Endothelial cell of umbilical vein (primary cell): ENCODE data around the gene ONECUT2. TPM values are rescaled to one million over a fixed set of nuclear protein-coding genes. Genes with fewer than 3 reads are reported as not detected.

Source experiments
- BruUV-seq: library from RNA; stranded (reverse); fragments of 400-500 nt; replicated peaks from 2 replicates; lab custom pipeline; 2021; lab: Mats Ljungman, UMichigan
- CTCF ChIA-PET: fragments of 300-600, 350-600 bp; sonication (Branson Sonifier 250); formaldehyde crosslinking; loops from one replicate; lab custom pipeline; 2021; ENCODE audit warnings: antibody characterized with exemption, inconsistent platforms; lab: Charles Lee
- POLR2A ChIA-PET: fragments of 300-600, 350-600 bp; sonication (Branson Sonifier 250); formaldehyde crosslinking; loops from one replicate; lab custom pipeline; 2021; ENCODE audit warnings: antibody characterized with exemption, inconsistent platforms; lab: Charles Lee
- DNase-seq: peaks from one replicate; pipeline ENCODE4 v3.0.0-alpha.2; 2011; ENCODE audit warnings: low read depth, low spot score
- FAIRE-seq: peaks from 2 replicates; lab custom pipeline; 2011; peaks lifted over from hg19 to GRCh38; lab: Jason Lieb, UNC
- H2AFZ ChIP-seq: 2 replicates; pipeline ENCODE4 v1.6.0; 2012; ENCODE audit warnings: low read depth, low read length, control low read depth, inconsistent platforms
- H3K27ac ChIP-seq: 2 replicates; pipeline ENCODE4 v1.5.1; 2011; ENCODE audit warnings: low read depth, mild to moderate bottlenecking, control low read depth, low read length, moderate library complexity; ENCODE audit not compliant: insufficient read depth
- H3K27me3 ChIP-seq, 2 experiments: 2 replicates each; pipeline versions ENCODE4 v1.6.0 to v1.6.1; 2011; ENCODE audit warnings: low read length in 2 of 2, mixed read lengths in 1 of 2; ENCODE audit not compliant: control insufficient read depth in 2 of 2, insufficient read depth in 2 of 2
- H3K36me3 ChIP-seq, 2 experiments: 2 replicates in 1 of 2; 3 replicates in 1 of 2; pipeline ENCODE4 v1.5.1; 2011; ENCODE audit warnings: low read length in 2 of 2, mild to moderate bottlenecking in 1 of 2, moderate library complexity in 1 of 2; ENCODE audit not compliant: control insufficient read depth in 2 of 2, insufficient read depth in 2 of 2; ENCODE audit errors: extremely low read depth in 1 of 2
- H3K4me1 ChIP-seq: 3 replicates; pipeline ENCODE4 v1.5.1; 2011; ENCODE audit warnings: mild to moderate bottlenecking, low read length; ENCODE audit not compliant: control insufficient read depth, insufficient read depth; ENCODE audit errors: extremely low read depth
- H3K4me2 ChIP-seq: 2 replicates; pipeline ENCODE4 v1.6.1; 2011; ENCODE audit warnings: low read length, control low read depth, mixed read lengths; ENCODE audit not compliant: insufficient read depth
- H3K4me3 ChIP-seq, 3 experiments: fragments of 200-600 bp in 1 of 3; sonication (generic), shearing (Covaris generic) in 1 of 3; replicated peaks in 1 of 3; 2 replicates each; pipeline ENCODE4 v1.5.1; 2011 to 2016; ENCODE audit warnings: control low read depth in 3 of 3, low read length in 3 of 3, mild to moderate bottlenecking in 2 of 3, inconsistent platforms in 1 of 3, low read depth in 1 of 3, moderate library complexity in 1 of 3; ENCODE audit not compliant: insufficient read depth in 1 of 3
- H3K79me2 ChIP-seq: 2 replicates; pipeline ENCODE4 v1.6.0; 2012; ENCODE audit warnings: low read length, inconsistent platforms; ENCODE audit not compliant: control insufficient read depth, insufficient read depth
- H3K9ac ChIP-seq: replicated peaks from 2 replicates; pipeline ENCODE3; 2011; ENCODE audit warnings: low read length, control low read depth; ENCODE audit not compliant: insufficient read depth; ENCODE audit errors: extremely low read depth
- H3K9me1 ChIP-seq: replicated peaks from 3 replicates; pipeline ENCODE4 v1.6.0; 2011; ENCODE audit warnings: mild to moderate bottlenecking, low read length; ENCODE audit not compliant: control insufficient read depth, insufficient read depth; ENCODE audit errors: extremely low read depth
- H3K9me3 ChIP-seq: replicated peaks from 2 replicates; pipeline ENCODE4 v1.5.1; 2012; ENCODE audit warnings: low read length, inconsistent platforms; ENCODE audit not compliant: control insufficient read depth, insufficient read depth
- H4K20me1 ChIP-seq: replicated peaks from 2 replicates; pipeline ENCODE3; 2011; ENCODE audit warnings: mild to moderate bottlenecking, low read length; ENCODE audit not compliant: control insufficient read depth, insufficient read depth; ENCODE audit errors: extremely low read depth
- CTCF ChIP-seq, 2 donors: IDR thresholded peaks; 1 replicate in 1 of 2; 2 replicates in 1 of 2; pipeline ENCODE4 v1.5.1; 2011; ENCODE audit warnings: low read length in 2 of 2, mild to moderate bottlenecking in 2 of 2, moderate library complexity in 2 of 2, control low read depth in 1 of 2, inconsistent platforms in 1 of 2, low read depth in 1 of 2; ENCODE audit not compliant: insufficient read depth in 1 of 2; ENCODE audit errors: extremely low read depth in 1 of 2
- EZH2 ChIP-seq: IDR thresholded peaks from 2 replicates; pipeline ENCODE4 v1.6.1; 2012; ENCODE audit warnings: borderline replicate concordance, low read depth, mild to moderate bottlenecking, moderate library complexity, low read length, inconsistent platforms; ENCODE audit not compliant: severe bottlenecking
- FOS ChIP-seq: IDR thresholded peaks from 2 replicates; pipeline ENCODE4 v1.6.1; 2011; ENCODE audit warnings: mild to moderate bottlenecking, low read length, moderate library complexity, borderline replicate concordance; ENCODE audit not compliant: insufficient read depth
- GATA2 ChIP-seq: IDR thresholded peaks from 2 replicates; pipeline ENCODE4 v1.7.0; 2011; ENCODE audit warnings: low read depth, mild to moderate bottlenecking, moderate library complexity, mixed read lengths, low read length; ENCODE audit not compliant: insufficient read length, insufficient read depth
- JUN ChIP-seq: IDR thresholded peaks from 2 replicates; pipeline ENCODE4 v1.6.1; 2011; ENCODE audit warnings: borderline replicate concordance, low read depth; ENCODE audit not compliant: insufficient read length, insufficient read depth
- MAX ChIP-seq: IDR thresholded peaks from 2 replicates; pipeline ENCODE4 v1.6.1; 2011; ENCODE audit not compliant: insufficient read depth, insufficient read length
- MYC ChIP-seq: IDR thresholded peaks from one replicate; pipeline ENCODE4 v1.6.1; 2011; ENCODE audit warnings: mild to moderate bottlenecking, low read depth, low read length
- POLR2A ChIP-seq: IDR thresholded peaks from 2 replicates; pipeline ENCODE4 v1.6.1; 2012; ENCODE audit warnings: low read depth, mild to moderate bottlenecking, control low read depth, low read length
- POLR2AphosphoS5 ChIP-seq: IDR thresholded peaks from 2 replicates; pipeline ENCODE4 v1.6.1; 2012; ENCODE audit warnings: low read depth, mild to moderate bottlenecking, control low read depth, low read length, moderate library complexity; ENCODE audit not compliant: insufficient read depth
- dilution Hi-C: fragments of 300-500 bp; cut with MboI; formaldehyde crosslinking; loops from one replicate; pipeline ENCODE4 v1.15.0; 2019; ENCODE audit warnings: low sequenced_read_pairs; ENCODE audit not compliant: extremely low pct_ligation_motif_present
- intact Hi-C: fragments of 100-400 bp; cut with micrococcal nuclease; formaldehyde crosslinking; loops from one replicate; pipeline ENCODE4 v1.10.0; 2022
- polyA plus RNA-seq, 4 experiments: library from polyadenylated mRNA; depleted of rRNA in 3 of 4; stranded (reverse) in 3 of 4; unstranded in 1 of 4; fragments of >200 nt; gene quantifications; 2 replicates each; pipeline versions ENCODE4 v1.2.1 to v1.2.3, GENCODE V29; 2011 to 2012; ENCODE audit warnings: missing spikeins in 1 of 4
- total RNA-seq: library from RNA; stranded (reverse); gene quantifications from 2 replicates; pipeline ENCODE4 v1.2.3, GENCODE V29; 2021

The ONECUT2 gene
- total and polyA plus RNA-seq, 2 donors (not counting 3 experiments of a cell fraction or from before 2014, with no cell fraction given): 0.01 to 0.62 TPM

- Histone ChIP-seq H3K9me1 (no peaks in the 10 kb centered on the region), H3K4me1 (peaks cover 5% of the 10 kb centered on the region), H3K9ac (no peak overlapping the region), H3K4me2 (no peak overlapping the region), H3K9me3 (no peaks in the 10 kb centered on the region), H2AFZ (no peak overlapping the region), H3K27ac (no peak overlapping the region), H3K36me3 (no peaks in the 10 kb centered on the region), H3K4me3 (no peak overlapping the region), H4K20me1 (no peaks in the 10 kb centered on the region), H3K79me2 (no peaks in the 10 kb centered on the region), H3K27me3 (peaks cover 78 to 90% of the 10 kb centered on the region in 2 experiments)
- no peak for FAIRE-seq
- intact Hi-C loops (no loop called here), dilution Hi-C loops (no loop called here)
- TF ChIP-seq POLR2AphosphoS5: no peak
- TF ChIP-seq CTCF (IDR thresholded peaks at IDR 0.05; ENCODE audit: extremely low read depth in 1 of 2, insufficient read depth in 1 of 2, low read depth in 1 of 2, low read length in 2 of 2): no peak
- TF ChIP-seq MYC: no peak
- TF ChIP-seq EZH2: no peak
- no peak for TF ChIP-seq POLR2A
- TF ChIP-seq GATA2: no peak
- no peak for TF ChIP-seq FOS
- TF ChIP-seq JUN: no peak
- no peak for TF ChIP-seq MAX
- DNase-seq: no peak
- BruUV-seq: no TSS peak
- ChIA-PET CTCF (interaction anchor here (0.7 to 1.3 kb wide), 2 partner anchors 572 to 694 kb away, joined by 3 to 5 read pairs; no protein-coding TSS in a partner anchor), POLR2A (no interaction called here)
These were observed 6.1 kb downstream of the ONECUT2 start for GRCh38 chr18:57441071-57441794.
